Measurements from ENCODE around the gene DEGS2. TPM values are rescaled to one million over a fixed set of nuclear protein-coding genes. Genes with fewer than 3 reads are reported as not detected.
A peak's percentile ranks its signal among the peaks of the same experiment; 100 is the strongest.

Gene DEGS2
- total and polyA plus RNA-seq, 2 of the 13 experiments (the other 11 are each of a cell fraction or from before 2014, with no cell fraction given) = 0.09 TPM

GRCh38 chr14:100140452-100141078 lies 18.9 kb downstream of the DEGS2 start (continued):
- TF ChIP-seq THAP9 (CRISPR knock-in tag; IDR thresholded peaks at IDR 0.05; ENCODE audit: borderline replicate concordance) (0 out of 2 replicates have a peak, but pooled peaks have one; percentile 37), MYPOP (CRISPR knock-in tag; IDR thresholded peaks at IDR 0.05) (peak; percentile 53; the same call in 1 of the 2 replicates), HOXA5 (CRISPR knock-in tag; IDR thresholded peaks at IDR 0.05) (no peak), DRAP1 (CRISPR knock-in tag; IDR thresholded peaks at IDR 0.05) (peak; percentile 25; the same call in 1 of the 2 replicates), ZNF329 (CRISPR knock-in tag; IDR thresholded peaks at IDR 0.05; ENCODE audit: low read depth) (0 out of 2 replicates have a peak, but pooled peaks have one; percentile 50), ZNF362 (CRISPR knock-in tag; IDR thresholded peaks at IDR 0.05; ENCODE audit: borderline replicate concordance) (peak; percentile 98), ZNF749 (CRISPR knock-in tag; IDR thresholded peaks at IDR 0.05; ENCODE audit: borderline replicate concordance) (0 out of 2 replicates have a peak, but pooled peaks have one; percentile 62), ZNF609 (CRISPR knock-in tag; IDR thresholded peaks at IDR 0.05; ENCODE audit: borderline replicate concordance) (peak; percentile 49; the same call in 1 of the 2 replicates), PAWR (CRISPR knock-in tag; IDR thresholded peaks at IDR 0.05; ENCODE audit: borderline replicate concordance) (no peak), HDAC2 (CRISPR knock-in tag; IDR thresholded peaks at IDR 0.05) (peak; percentile 51; the same call in 1 of the 2 replicates), CTCF (CRISPR knock-in tag; IDR thresholded peaks at IDR 0.05) (peak; percentile 81), TFDP2 (CRISPR knock-in tag; IDR thresholded peaks at IDR 0.05) (peak; percentile 44), PHF21A (CRISPR knock-in tag; IDR thresholded peaks at IDR 0.05) (0 out of 2 replicates have a peak, but pooled peaks have one; percentile 51), STAG1 (CRISPR knock-in tag; IDR thresholded peaks at IDR 0.05) (peak; percentile 75)

All from HepG2 (cell line).